OCI-LY7 (cell line): ENCODE results near the gene TEX14.

ENCODE experiments used
- EZH2phosphoT487 ChIP-seq: fragments of 200-600 bp; sonication (generic); IDR thresholded peaks from 2 replicates; pipeline ENCODE4 v1.6.1; 2018; ENCODE audit warnings: low read depth, borderline replicate concordance, mild to moderate bottlenecking, mixed run types, antibody characterized with exemption, low read length, moderate library complexity, mixed read lengths
- TF ChIP-seq, protein P1 (sequence below): fragments of 200-600 bp; sonication (generic); conservative IDR thresholded peaks from 2 replicates; pipeline ENCODE4 v1.5.1; 2014; ENCODE audit warnings: mild to moderate bottlenecking, antibody characterized with exemption, low read length, moderate library complexity, mixed read lengths

DNA sequence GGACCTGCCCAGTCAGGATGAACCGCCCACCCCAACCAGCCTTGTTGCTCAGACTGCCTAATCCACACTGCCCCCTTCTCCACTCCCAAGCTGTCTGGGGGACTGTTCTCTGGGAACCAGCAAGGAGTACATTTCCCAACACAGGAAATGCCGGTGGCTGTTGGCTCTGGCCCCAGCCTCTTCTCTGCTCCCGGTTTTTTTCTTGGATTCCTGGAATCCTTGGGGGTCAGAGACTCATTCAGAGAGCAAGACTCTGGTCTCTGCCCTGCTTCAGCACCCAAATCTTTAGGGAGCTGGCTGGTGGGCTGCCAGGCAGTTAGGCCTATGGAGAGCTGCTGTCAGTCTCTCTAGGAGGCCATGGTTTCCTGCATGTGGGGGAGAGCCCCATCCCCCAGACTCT, 166.6 kb downstream of the TEX14 start:
- TF ChIP-seq, protein P1, sequence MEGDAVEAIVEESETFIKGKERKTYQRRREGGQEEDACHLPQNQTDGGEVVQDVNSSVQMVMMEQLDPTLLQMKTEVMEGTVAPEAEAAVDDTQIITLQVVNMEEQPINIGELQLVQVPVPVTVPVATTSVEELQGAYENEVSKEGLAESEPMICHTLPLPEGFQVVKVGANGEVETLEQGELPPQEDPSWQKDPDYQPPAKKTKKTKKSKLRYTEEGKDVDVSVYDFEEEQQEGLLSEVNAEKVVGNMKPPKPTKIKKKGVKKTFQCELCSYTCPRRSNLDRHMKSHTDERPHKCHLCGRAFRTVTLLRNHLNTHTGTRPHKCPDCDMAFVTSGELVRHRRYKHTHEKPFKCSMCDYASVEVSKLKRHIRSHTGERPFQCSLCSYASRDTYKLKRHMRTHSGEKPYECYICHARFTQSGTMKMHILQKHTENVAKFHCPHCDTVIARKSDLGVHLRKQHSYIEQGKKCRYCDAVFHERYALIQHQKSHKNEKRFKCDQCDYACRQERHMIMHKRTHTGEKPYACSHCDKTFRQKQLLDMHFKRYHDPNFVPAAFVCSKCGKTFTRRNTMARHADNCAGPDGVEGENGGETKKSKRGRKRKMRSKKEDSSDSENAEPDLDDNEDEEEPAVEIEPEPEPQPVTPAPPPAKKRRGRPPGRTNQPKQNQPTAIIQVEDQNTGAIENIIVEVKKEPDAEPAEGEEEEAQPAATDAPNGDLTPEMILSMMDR, result no peak
- no peak for TF ChIP-seq EZH2phosphoT487
